ENCODE data around the gene SGMS2. TPM values are rescaled to one million over a fixed set of nuclear protein-coding genes. Genes with fewer than 3 reads are reported as not detected.

Gene SGMS2
- total and polyA plus RNA-seq, 2 donors (not counting 1 experiment from before 2014, with no cell fraction given): 0.12 TPM; not detected in 1

DNA sequence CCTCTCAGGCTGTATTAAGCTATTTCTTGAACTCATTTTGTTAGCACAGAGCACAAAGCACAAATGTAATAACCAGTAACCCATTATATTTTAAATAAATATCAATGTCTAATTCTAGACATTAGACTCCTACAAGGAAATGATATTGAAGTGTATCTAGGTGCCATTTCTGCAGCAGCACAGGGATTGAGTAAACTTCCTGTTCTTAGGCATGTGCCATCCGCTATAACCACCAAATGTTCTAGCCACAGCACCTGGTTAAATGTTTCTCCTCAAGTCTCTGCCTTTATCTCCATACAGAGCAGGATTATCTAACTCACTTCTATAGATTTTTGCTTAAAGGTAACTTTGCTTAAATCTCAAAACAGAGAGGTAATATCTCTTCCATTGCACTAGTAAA, 51.4 kb downstream of the SGMS2 start:
- no peak overlapping the region for H3K4me3 ChIP-seq (ENCODE audit: control extremely low read depth in 1 of 5, extremely low read depth in 1 of 5, insufficient read depth in 1 of 5, low read depth in 2 of 5, low read length in 4 of 5)
- no peaks in the 10 kb centered on the region for H3K9me3 ChIP-seq (ENCODE audit: control extremely low read depth in 1 of 3, control insufficient read depth in 2 of 3, insufficient read depth in 1 of 3, low read length in 2 of 3)
- ATAC-seq (ENCODE audit: low read depth): no peak
- no peaks in the 10 kb centered on the region for H3K79me2 ChIP-seq (ENCODE audit: control insufficient read depth, insufficient read depth, low read length)
- Mint-ChIP-seq H3K4me3 (no peak overlapping the region), H3K27ac (no peak overlapping the region), H3K9me3 (ENCODE audit: insufficient read depth) (no peaks in the 10 kb centered on the region), H3K27me3 (peaks cover 17% of the 10 kb centered on the region), H3K4me1 (no peaks in the 10 kb centered on the region)
- intact Hi-C loops (cut with micrococcal nuclease): no loop called here
- H3K9ac ChIP-seq (ENCODE audit: low read length): no peak overlapping the region
- no peak for TF ChIP-seq EZH2 (IDR thresholded peaks at IDR 0.05; ENCODE audit: borderline replicate concordance, insufficient read depth, low read depth, low read length, poor library complexity, severe bottlenecking)
- TF ChIP-seq, protein P1, sequence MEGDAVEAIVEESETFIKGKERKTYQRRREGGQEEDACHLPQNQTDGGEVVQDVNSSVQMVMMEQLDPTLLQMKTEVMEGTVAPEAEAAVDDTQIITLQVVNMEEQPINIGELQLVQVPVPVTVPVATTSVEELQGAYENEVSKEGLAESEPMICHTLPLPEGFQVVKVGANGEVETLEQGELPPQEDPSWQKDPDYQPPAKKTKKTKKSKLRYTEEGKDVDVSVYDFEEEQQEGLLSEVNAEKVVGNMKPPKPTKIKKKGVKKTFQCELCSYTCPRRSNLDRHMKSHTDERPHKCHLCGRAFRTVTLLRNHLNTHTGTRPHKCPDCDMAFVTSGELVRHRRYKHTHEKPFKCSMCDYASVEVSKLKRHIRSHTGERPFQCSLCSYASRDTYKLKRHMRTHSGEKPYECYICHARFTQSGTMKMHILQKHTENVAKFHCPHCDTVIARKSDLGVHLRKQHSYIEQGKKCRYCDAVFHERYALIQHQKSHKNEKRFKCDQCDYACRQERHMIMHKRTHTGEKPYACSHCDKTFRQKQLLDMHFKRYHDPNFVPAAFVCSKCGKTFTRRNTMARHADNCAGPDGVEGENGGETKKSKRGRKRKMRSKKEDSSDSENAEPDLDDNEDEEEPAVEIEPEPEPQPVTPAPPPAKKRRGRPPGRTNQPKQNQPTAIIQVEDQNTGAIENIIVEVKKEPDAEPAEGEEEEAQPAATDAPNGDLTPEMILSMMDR (IDR thresholded peaks at IDR 0.05): no peak
- no peak overlapping the region for H2AFZ ChIP-seq (ENCODE audit: insufficient read depth, low read depth, low read length, poor library complexity, severe bottlenecking)
- H3K4me1 ChIP-seq (ENCODE audit: control insufficient read depth in 2 of 2, insufficient read depth in 2 of 2, low read length in 2 of 2): no peaks in the 10 kb centered on the region
- ChIA-PET POLR2A (no interaction called here), CTCF (no interaction called here)
- DNase-seq: no peak
- no peak overlapping the region for H3K4me2 ChIP-seq (replicated peaks; ENCODE audit: low read depth, low read length, poor library complexity, severe bottlenecking)
- H3K27me3 ChIP-seq (replicated peaks in 1 of 4; ENCODE audit: control extremely low read depth in 1 of 4, control insufficient read depth in 3 of 4, insufficient read depth in 4 of 4, low read length in 3 of 4): peaks cover 0 to 6% (median 0%) of the 10 kb centered on the region in 4 experiments
- no peaks in the 10 kb centered on the region for H3K36me3 ChIP-seq (replicated peaks in 1 of 2; ENCODE audit: control extremely low read depth in 1 of 2, control insufficient read depth in 1 of 2, extremely low read depth in 1 of 2, insufficient read depth in 2 of 2, low read length in 1 of 2)
- no peaks in the 10 kb centered on the region for H4K20me1 ChIP-seq (ENCODE audit: control insufficient read depth, insufficient read depth, low read length, poor library complexity, severe bottlenecking)
- H3K27ac ChIP-seq (ENCODE audit: low read length in 2 of 2): no peak overlapping the region
- WGBS (ENCODE audit: insufficient coverage): no CpG with 5 or more reads among the region's 1 CpG

GRCh38 chr4:107877361-107877760, 52.6 kb downstream of the SGMS2 start:
- H3K27me3 Mint-ChIP-seq: peaks cover 17% of the 10 kb centered on the region
- no CpG with 5 or more reads among the region's 3 CpGs for WGBS (ENCODE audit: insufficient coverage)
- no peaks in the 10 kb centered on the region for H3K4me1 Mint-ChIP-seq
- intact Hi-C loops (cut with micrococcal nuclease): no loop called here
- H3K9ac ChIP-seq (ENCODE audit: low read length): no peak overlapping the region
- DNase-seq (no peak), ATAC-seq (ENCODE audit: low read depth) (no peak)
- CTCF ChIA-PET: no interaction called here
- POLR2A ChIA-PET: no interaction called here
- TF ChIP-seq, protein P1 (IDR thresholded peaks at IDR 0.05): no peak
- no peak for TF ChIP-seq EZH2 (IDR thresholded peaks at IDR 0.05; ENCODE audit: borderline replicate concordance, insufficient read depth, low read depth, low read length, poor library complexity, severe bottlenecking)
- H3K27ac Mint-ChIP-seq: no peak overlapping the region
- H3K9me3 Mint-ChIP-seq (ENCODE audit: insufficient read depth): no peaks in the 10 kb centered on the region
- H3K79me2 ChIP-seq (ENCODE audit: control insufficient read depth, insufficient read depth, low read length): no peaks in the 10 kb centered on the region
- no peak overlapping the region for H3K4me2 ChIP-seq (replicated peaks; ENCODE audit: low read depth, low read length, poor library complexity, severe bottlenecking)
- no peak overlapping the region for H3K4me3 Mint-ChIP-seq
- no peaks in the 10 kb centered on the region for H3K4me1 ChIP-seq (ENCODE audit: control insufficient read depth in 2 of 2, insufficient read depth in 2 of 2, low read length in 2 of 2)
- no peaks in the 10 kb centered on the region for H4K20me1 ChIP-seq (ENCODE audit: control insufficient read depth, insufficient read depth, low read length, poor library complexity, severe bottlenecking)
- H3K27ac ChIP-seq (ENCODE audit: low read length in 2 of 2): no peak overlapping the region
- H3K4me3 ChIP-seq (ENCODE audit: control extremely low read depth in 1 of 5, extremely low read depth in 1 of 5, insufficient read depth in 1 of 5, low read depth in 2 of 5, low read length in 4 of 5): no peak overlapping the region
- no peak overlapping the region for H2AFZ ChIP-seq (ENCODE audit: insufficient read depth, low read depth, low read length, poor library complexity, severe bottlenecking)
- no peaks in the 10 kb centered on the region for H3K36me3 ChIP-seq (replicated peaks in 1 of 2; ENCODE audit: control extremely low read depth in 1 of 2, control insufficient read depth in 1 of 2, extremely low read depth in 1 of 2, insufficient read depth in 2 of 2, low read length in 1 of 2)
- peaks cover 0 to 6% (median 0%) of the 10 kb centered on the region in 4 experiments for H3K27me3 ChIP-seq (replicated peaks in 1 of 4; ENCODE audit: control extremely low read depth in 1 of 4, control insufficient read depth in 3 of 4, insufficient read depth in 4 of 4, low read length in 3 of 4)
- no peaks in the 10 kb centered on the region for H3K9me3 ChIP-seq (ENCODE audit: control extremely low read depth in 1 of 3, control insufficient read depth in 2 of 3, insufficient read depth in 1 of 3, low read length in 2 of 3)

Measured in B cell (primary cell).